Neural progenitor cell (in vitro differentiated cells): Measurements from ENCODE around the gene SPATA9.

ENCODE experiments used
- EZH2 ChIP-seq: fragments of 200-600 bp; sonication (generic); IDR thresholded peaks from 2 replicates; pipeline ENCODE4 v1.6.1; 2017; ENCODE audit warnings: antibody characterized with exemption, mild to moderate bottlenecking, moderate library complexity
- EZH2phosphoT487 ChIP-seq: fragments of 200-600 bp; sonication (generic); IDR thresholded peaks from 2 replicates; pipeline ENCODE4 v1.6.1; 2017; ENCODE audit warnings: antibody characterized with exemption
- TF ChIP-seq, protein P1 (sequence below): fragments of 200-600 bp; sonication (generic); IDR thresholded peaks from 2 replicates; pipeline ENCODE4 v1.5.1; 2017; ENCODE audit warnings: antibody characterized with exemption, mild to moderate bottlenecking

DNA sequence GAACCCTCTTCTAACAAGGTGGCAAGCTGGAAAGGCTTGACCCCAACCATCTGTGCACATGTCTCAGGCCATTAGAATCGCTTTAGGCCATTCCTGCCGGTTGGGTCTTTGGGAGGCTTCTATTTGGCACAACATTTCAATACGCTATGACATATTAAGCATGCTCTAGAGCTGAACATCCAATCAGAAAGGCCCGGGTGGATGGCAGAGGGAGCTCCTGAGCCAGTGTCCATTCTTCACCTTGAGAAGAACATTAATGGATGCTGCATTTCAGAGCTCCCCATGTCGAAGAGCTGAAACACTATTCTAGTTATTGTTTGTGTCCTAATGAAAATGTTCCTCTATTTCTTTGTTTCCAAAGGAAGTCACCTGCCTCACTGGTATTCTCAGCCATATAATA is 12.8 kb downstream of the SPATA9 start:
- TF ChIP-seq EZH2, result no peak
- TF ChIP-seq, protein P1, sequence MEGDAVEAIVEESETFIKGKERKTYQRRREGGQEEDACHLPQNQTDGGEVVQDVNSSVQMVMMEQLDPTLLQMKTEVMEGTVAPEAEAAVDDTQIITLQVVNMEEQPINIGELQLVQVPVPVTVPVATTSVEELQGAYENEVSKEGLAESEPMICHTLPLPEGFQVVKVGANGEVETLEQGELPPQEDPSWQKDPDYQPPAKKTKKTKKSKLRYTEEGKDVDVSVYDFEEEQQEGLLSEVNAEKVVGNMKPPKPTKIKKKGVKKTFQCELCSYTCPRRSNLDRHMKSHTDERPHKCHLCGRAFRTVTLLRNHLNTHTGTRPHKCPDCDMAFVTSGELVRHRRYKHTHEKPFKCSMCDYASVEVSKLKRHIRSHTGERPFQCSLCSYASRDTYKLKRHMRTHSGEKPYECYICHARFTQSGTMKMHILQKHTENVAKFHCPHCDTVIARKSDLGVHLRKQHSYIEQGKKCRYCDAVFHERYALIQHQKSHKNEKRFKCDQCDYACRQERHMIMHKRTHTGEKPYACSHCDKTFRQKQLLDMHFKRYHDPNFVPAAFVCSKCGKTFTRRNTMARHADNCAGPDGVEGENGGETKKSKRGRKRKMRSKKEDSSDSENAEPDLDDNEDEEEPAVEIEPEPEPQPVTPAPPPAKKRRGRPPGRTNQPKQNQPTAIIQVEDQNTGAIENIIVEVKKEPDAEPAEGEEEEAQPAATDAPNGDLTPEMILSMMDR, result no peak
- no peak for TF ChIP-seq EZH2phosphoT487
